Body of pancreas (tissue), 4 donors: ENCODE results near the gene DFFA. TPM values are rescaled to one million over a fixed set of nuclear protein-coding genes. Genes with fewer than 3 reads are reported as not detected.
A peak's percentile ranks its signal among the peaks of the same experiment; 100 is the strongest.
"Not testable (repeated sequence)": the region's sequence is repeated elsewhere in the genome, so short reads cannot be mapped to it uniquely, and the experiment has no call there.

ENCODE experiments used
- ATAC-seq: fragments of 150-250 bp; one replicate; pipeline ENCODE4 v1.9.1; 2016
- DNase-seq, 4 donors: peaks; one replicate each; pipeline ENCODE4 v3.0.0-alpha.2; 2019
- H3K27ac ChIP-seq, 4 donors: fragments of 200-600 bp; sonication (generic); 1 replicate in 3 of 4; 2 replicates in 1 of 4; pipeline versions ENCODE4 v1.5.1 to v1.6.1; 2016 to 2019; ENCODE audit warnings: mild to moderate bottlenecking in 1 of 4, mixed read lengths in 1 of 4, moderate library complexity in 1 of 4
- H3K27me3 ChIP-seq, 2 donors: fragments of 200-600 bp; sonication (generic); one replicate each; pipeline ENCODE4 v1.6.0; 2016; ENCODE audit warnings: mild to moderate bottlenecking in 1 of 2
- H3K36me3 ChIP-seq, 2 donors: fragments of 200-600 bp; sonication (generic); replicated peaks in 1 of 2; 2 replicates each; pipeline ENCODE4 v1.5.1; 2016; ENCODE audit warnings: low read depth in 2 of 2; ENCODE audit not compliant: insufficient read depth in 1 of 2
- H3K4me1 ChIP-seq: fragments of 200-600 bp; sonication (generic); one replicate; pipeline ENCODE4 v1.6.0; 2016
- H3K4me3 ChIP-seq, 2 donors: fragments of 200-600 bp; sonication (generic); 1 replicate in 1 of 2; 2 replicates in 1 of 2; pipeline ENCODE4 v1.5.1; 2016 to 2019
- H3K9me3 ChIP-seq, 3 donors: fragments of 200-600 bp; sonication (generic); 1 replicate in 2 of 3; 2 replicates in 1 of 3; pipeline ENCODE4 v1.5.1; 2016
- CTCF ChIP-seq, 7 experiments: fragments of 450-650 bp in 4 of 7; fragments of 200-600 bp in 3 of 7; sonication (generic) in 3 of 7; IDR thresholded peaks; one replicate each; pipeline ENCODE4 v1.5.1; 2016 to 2019; ENCODE audit warnings: antibody characterized with exemption in 7 of 7
- POLR2A ChIP-seq, 3 donors: fragments of 450-650 bp; IDR thresholded peaks; one replicate each; pipeline ENCODE4 v1.6.1; 2016; ENCODE audit warnings: antibody characterized with exemption in 3 of 3, mild to moderate bottlenecking in 2 of 3
- whole genome bisulfite sequencing, 2 donors: methylation state at CpG; one replicate each; pipeline ENCODE4 v1.1.5; 2017; 5-methylcytosine and 5-hydroxymethylcytosine counted together
- intact Hi-C: fragments of 100-400 bp; cut with DNase I; formaldehyde crosslinking; loops from one replicate; pipeline ENCODE4 v1.15.1; 2023
- total RNA-seq, 2 donors: library from RNA; depleted of rRNA; stranded (reverse); fragments of >200 nt; gene quantifications; one replicate each; pipeline ENCODE4 v1.1.0, GENCODE V29; 2016

The DFFA gene
- total RNA-seq, 2 donors from 2014 or later = 13.5 TPM

- no peaks in the 10 kb centered on the region for H3K27me3 ChIP-seq
- H3K4me3 ChIP-seq = no peak overlapping the region
- no peaks in the 10 kb centered on the region for H3K4me1 ChIP-seq
- 94 to 100% methylated on average over 3 to 5 of the region's 5 CpGs for WGBS, 2 donors
- ATAC-seq (no peak), DNase-seq (no peak)
- H3K9me3 ChIP-seq = no peaks in the 10 kb centered on the region
- TF ChIP-seq CTCF (IDR thresholded peaks at IDR 0.05) (no peak), POLR2A (IDR thresholded peaks at IDR 0.05) (no peak)
- peaks cover 0 to 20% of the 10 kb centered on the region in 2 donors for H3K36me3 ChIP-seq
- intact Hi-C loops = loop anchor here (10.0 kb wide), 1 partner anchor 547 kb away; no protein-coding TSS in a partner anchor
- no peak overlapping the region for H3K27ac ChIP-seq
Observed at GRCh38 chr1:10421637-10422036, 50.7 kb downstream of the DFFA start.

- H3K4me3 ChIP-seq = no peak overlapping the region
Observed at GRCh38 chr1:10419351-10419750, 53.0 kb downstream of the DFFA start.

GRCh38 chr1:10418741-10419140 lies 53.6 kb downstream of the DFFA start:
- intact Hi-C loops, H3K27ac ChIP-seq, H3K27me3 ChIP-seq, H3K4me3 ChIP-seq, DNase-seq, ATAC-seq, H3K4me1 ChIP-seq, H3K9me3 ChIP-seq: not testable (repeated sequence)
- H3K36me3 ChIP-seq = peaks cover 0 to 20% of the 10 kb centered on the region in 2 donors
- 90 to 93% methylated on average over 8 of the region's 8 CpGs for WGBS, 2 donors

More at GRCh38 chr1:10419351-10419750, 53.0 kb downstream of the DFFA start:
- Histone ChIP-seq H3K9me3 (no peaks in the 10 kb centered on the region), H3K27ac (no peak overlapping the region), H3K4me1 (no peaks in the 10 kb centered on the region), H3K36me3 (peaks cover 0 to 20% of the 10 kb centered on the region in 2 donors), H3K27me3 (no peaks in the 10 kb centered on the region)
- TF ChIP-seq CTCF (IDR thresholded peaks at IDR 0.05) (no peak), POLR2A (IDR thresholded peaks at IDR 0.05) (no peak)
- ATAC-seq (no peak), DNase-seq (no peak)
- WGBS, 2 donors = 95 to 98% methylated on average over 8 to 15 of the region's 15 CpGs
- intact Hi-C loops = no loop called here

- H3K4me1 ChIP-seq, H3K9me3 ChIP-seq, ATAC-seq, H3K4me3 ChIP-seq, intact Hi-C loops, DNase-seq, H3K27ac ChIP-seq, H3K27me3 ChIP-seq: not testable (repeated sequence)
- WGBS, 2 donors = 93 to 98% methylated on average over 1 of the region's 1 CpG
- peaks cover 0 to 33% of the 10 kb centered on the region in 2 donors for H3K36me3 ChIP-seq
Observed at GRCh38 chr1:10415967-10416366, 56.4 kb downstream of the DFFA start.

- TF ChIP-seq POLR2A (IDR thresholded peaks at IDR 0.05) (no peak), CTCF (IDR thresholded peaks at IDR 0.05) (no peak)
- H3K4me1 ChIP-seq = no peaks in the 10 kb centered on the region
- H3K27me3 ChIP-seq = no peaks in the 10 kb centered on the region
- WGBS, 2 donors = 82 to 85% methylated on average over 6 of the region's 6 CpGs
- no peaks in the 10 kb centered on the region for H3K9me3 ChIP-seq
- DNase-seq = peak in 1 of 4 donors; percentile 45
- peaks cover 0 to 35% of the 10 kb centered on the region in 2 donors for H3K36me3 ChIP-seq
- ATAC-seq = no peak
- H3K27ac ChIP-seq = peak overlapping the region in 1 of 4 donors; percentile 59
- intact Hi-C loops = no loop called here
- no peak overlapping the region for H3K4me3 ChIP-seq
Observed at GRCh38 chr1:10415211-10415930, 57.0 kb downstream of the DFFA start.

- TF ChIP-seq POLR2A (IDR thresholded peaks at IDR 0.05) (no peak), CTCF (IDR thresholded peaks at IDR 0.05) (no peak)
- H3K27me3 ChIP-seq = no peaks in the 10 kb centered on the region
- DNase-seq (no peak), ATAC-seq (no peak)
- H3K9me3 ChIP-seq = no peaks in the 10 kb centered on the region
- H3K27ac ChIP-seq = no peak overlapping the region
- intact Hi-C loops = no loop called here
- H3K36me3 ChIP-seq = peaks cover 7 to 32% of the 10 kb centered on the region in 2 donors
- no peaks in the 10 kb centered on the region for H3K4me1 ChIP-seq
- 73 to 94% methylated on average over 2 of the region's 2 CpGs for WGBS, 2 donors
- H3K4me3 ChIP-seq = no peak overlapping the region
Observed at GRCh38 chr1:10407201-10407600, 65.1 kb downstream of the DFFA start.
